Measurements from ENCODE around the gene AMPD3.

- TF ChIP-seq MAX (IDR thresholded peaks at IDR 0.05) (no peak), ZBTB7A (IDR thresholded peaks at IDR 0.05; ENCODE audit: low read depth) (no peak), RAD21 (IDR thresholded peaks at IDR 0.05; ENCODE audit: low read depth) (no peak), YY1 (IDR thresholded peaks at IDR 0.05; ENCODE audit: low read depth) (no peak), TCF12 (IDR thresholded peaks at IDR 0.05; ENCODE audit: low read depth) (no peak)
Observed at GRCh38 chr11:10532526-10532925, 77.5 kb downstream of the AMPD3 start.
